ENCODE measurements around the gene TCL1A. TPM values are rescaled to one million over a fixed set of nuclear protein-coding genes. Genes with fewer than 3 reads are reported as not detected.

The TCL1A gene
- total RNA-seq, 1 experiment from 2014 or later = 1.1 TPM

GRCh38 chr14:95679148-95679815 lies 34.6 kb downstream of the TCL1A start (continued):
- TF ChIP-seq, protein P1, sequence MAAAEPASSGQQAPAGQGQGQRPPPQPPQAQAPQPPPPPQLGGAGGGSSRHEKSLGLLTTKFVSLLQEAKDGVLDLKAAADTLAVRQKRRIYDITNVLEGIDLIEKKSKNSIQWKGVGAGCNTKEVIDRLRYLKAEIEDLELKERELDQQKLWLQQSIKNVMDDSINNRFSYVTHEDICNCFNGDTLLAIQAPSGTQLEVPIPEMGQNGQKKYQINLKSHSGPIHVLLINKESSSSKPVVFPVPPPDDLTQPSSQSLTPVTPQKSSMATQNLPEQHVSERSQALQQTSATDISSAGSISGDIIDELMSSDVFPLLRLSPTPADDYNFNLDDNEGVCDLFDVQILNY (CRISPR knock-in tag; IDR thresholded peaks at IDR 0.05) = no peak
- no peak for TF ChIP-seq ZNF138 (CRISPR knock-in tag; conservative IDR thresholded peaks at IDR 0.05)
- TF ChIP-seq CREB1 (CRISPR knock-in tag; IDR thresholded peaks at IDR 0.05) = no peak
- TF ChIP-seq HMGA2 (CRISPR knock-in tag; IDR thresholded peaks at IDR 0.05) = no peak
- TF ChIP-seq GABPB1 (CRISPR knock-in tag; IDR thresholded peaks at IDR 0.05) = no peak
- no peak for TF ChIP-seq MAX (CRISPR knock-in tag; IDR thresholded peaks at IDR 0.05)
- no peak for TF ChIP-seq FOXK1 (CRISPR knock-in tag; IDR thresholded peaks at IDR 0.05)
- TF ChIP-seq GRHL2 (CRISPR knock-in tag; IDR thresholded peaks at IDR 0.05; ENCODE audit: insufficient replicate concordance, severe bottlenecking) = no peak
- TF ChIP-seq, protein P2, sequence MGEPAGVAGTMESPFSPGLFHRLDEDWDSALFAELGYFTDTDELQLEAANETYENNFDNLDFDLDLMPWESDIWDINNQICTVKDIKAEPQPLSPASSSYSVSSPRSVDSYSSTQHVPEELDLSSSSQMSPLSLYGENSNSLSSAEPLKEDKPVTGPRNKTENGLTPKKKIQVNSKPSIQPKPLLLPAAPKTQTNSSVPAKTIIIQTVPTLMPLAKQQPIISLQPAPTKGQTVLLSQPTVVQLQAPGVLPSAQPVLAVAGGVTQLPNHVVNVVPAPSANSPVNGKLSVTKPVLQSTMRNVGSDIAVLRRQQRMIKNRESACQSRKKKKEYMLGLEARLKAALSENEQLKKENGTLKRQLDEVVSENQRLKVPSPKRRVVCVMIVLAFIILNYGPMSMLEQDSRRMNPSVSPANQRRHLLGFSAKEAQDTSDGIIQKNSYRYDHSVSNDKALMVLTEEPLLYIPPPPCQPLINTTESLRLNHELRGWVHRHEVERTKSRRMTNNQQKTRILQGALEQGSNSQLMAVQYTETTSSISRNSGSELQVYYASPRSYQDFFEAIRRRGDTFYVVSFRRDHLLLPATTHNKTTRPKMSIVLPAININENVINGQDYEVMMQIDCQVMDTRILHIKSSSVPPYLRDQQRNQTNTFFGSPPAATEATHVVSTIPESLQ (CRISPR knock-in tag; IDR thresholded peaks at IDR 0.05) = no peak
- TF ChIP-seq, protein P3, sequence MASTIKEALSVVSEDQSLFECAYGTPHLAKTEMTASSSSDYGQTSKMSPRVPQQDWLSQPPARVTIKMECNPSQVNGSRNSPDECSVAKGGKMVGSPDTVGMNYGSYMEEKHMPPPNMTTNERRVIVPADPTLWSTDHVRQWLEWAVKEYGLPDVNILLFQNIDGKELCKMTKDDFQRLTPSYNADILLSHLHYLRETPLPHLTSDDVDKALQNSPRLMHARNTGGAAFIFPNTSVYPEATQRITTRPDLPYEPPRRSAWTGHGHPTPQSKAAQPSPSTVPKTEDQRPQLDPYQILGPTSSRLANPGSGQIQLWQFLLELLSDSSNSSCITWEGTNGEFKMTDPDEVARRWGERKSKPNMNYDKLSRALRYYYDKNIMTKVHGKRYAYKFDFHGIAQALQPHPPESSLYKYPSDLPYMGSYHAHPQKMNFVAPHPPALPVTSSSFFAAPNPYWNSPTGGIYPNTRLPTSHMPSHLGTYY (CRISPR knock-in tag; IDR thresholded peaks at IDR 0.05) = no peak
- TF ChIP-seq ZNF281 (CRISPR knock-in tag; IDR thresholded peaks at IDR 0.05) = no peak
- TF ChIP-seq, protein P4, sequence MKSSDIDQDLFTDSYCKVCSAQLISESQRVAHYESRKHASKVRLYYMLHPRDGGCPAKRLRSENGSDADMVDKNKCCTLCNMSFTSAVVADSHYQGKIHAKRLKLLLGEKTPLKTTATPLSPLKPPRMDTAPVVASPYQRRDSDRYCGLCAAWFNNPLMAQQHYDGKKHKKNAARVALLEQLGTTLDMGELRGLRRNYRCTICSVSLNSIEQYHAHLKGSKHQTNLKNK (CRISPR knock-in tag; IDR thresholded peaks at IDR 0.05) = no peak

DNA sequence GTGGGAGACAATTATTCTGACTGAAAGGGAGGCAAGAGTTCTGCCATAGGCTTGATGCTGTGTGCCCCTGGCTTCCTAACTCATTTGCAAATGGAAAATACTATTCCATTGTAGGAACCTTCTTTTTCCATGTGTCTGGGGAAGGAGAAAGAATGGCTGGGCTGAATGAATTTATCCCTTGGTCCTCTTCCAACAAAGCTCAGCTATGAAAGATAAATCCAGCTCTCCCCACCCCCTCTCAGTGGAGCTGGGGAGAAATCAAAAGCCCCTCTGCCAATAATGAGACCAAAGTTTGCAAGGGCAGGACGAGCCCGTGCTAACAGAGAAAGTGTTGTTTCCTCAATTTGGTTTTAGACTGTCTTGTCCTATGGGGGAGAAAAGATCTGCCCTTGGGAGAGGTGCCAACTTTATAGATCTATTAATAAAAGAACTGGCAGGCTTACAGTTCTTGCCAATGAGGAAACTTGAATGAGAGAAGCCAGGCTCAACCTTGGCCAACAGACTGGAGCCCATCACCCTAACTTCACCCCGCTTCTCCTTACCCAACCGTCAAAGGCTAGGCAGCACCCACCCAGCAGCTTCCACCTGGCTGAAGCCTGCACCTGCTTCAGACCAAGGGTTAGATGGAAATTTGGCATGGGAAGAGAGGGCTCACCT lies 36.6 kb downstream of the TCL1A start:
- peaks cover 11% of the 10 kb centered on the region for H3K36me3 Mint-ChIP-seq
- DNase-seq (ENCODE audit: low spot score) (no peak), ATAC-seq (no peak)
- ChIA-PET CTCF (no interaction called here), POLR2A (no interaction called here)
- no peak overlapping the region for H3K4me3 Mint-ChIP-seq
- peaks cover 18% of the 10 kb centered on the region for H3K27me3 Mint-ChIP-seq (ENCODE audit: low read depth)
- H3K9me3 Mint-ChIP-seq = peaks cover 27% of the 10 kb centered on the region
- peaks cover 22% of the 10 kb centered on the region for H3K4me1 Mint-ChIP-seq
- no peak overlapping the region for H3K27ac Mint-ChIP-seq
- TF ChIP-seq TEAD1 (CRISPR knock-in tag; IDR thresholded peaks at IDR 0.05) = no peak
- TF ChIP-seq ATF1 (CRISPR knock-in tag; IDR thresholded peaks at IDR 0.05) = no peak
- TF ChIP-seq FOXJ3 (CRISPR knock-in tag; IDR thresholded peaks at IDR 0.05; ENCODE audit: borderline replicate concordance) = no peak
- no peak for TF ChIP-seq ZNF423 (CRISPR knock-in tag; IDR thresholded peaks at IDR 0.05)
- TF ChIP-seq TCF7 (CRISPR knock-in tag; IDR thresholded peaks at IDR 0.05; ENCODE audit: low read depth) = no peak
- TF ChIP-seq, protein P5, sequence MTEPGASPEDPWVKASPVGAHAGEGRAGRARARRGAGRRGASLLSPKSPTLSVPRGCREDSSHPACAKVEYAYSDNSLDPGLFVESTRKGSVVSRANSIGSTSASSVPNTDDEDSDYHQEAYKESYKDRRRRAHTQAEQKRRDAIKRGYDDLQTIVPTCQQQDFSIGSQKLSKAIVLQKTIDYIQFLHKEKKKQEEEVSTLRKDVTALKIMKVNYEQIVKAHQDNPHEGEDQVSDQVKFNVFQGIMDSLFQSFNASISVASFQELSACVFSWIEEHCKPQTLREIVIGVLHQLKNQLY (CRISPR knock-in tag; IDR thresholded peaks at IDR 0.05) = no peak
- no peak for TF ChIP-seq CTCF (IDR thresholded peaks at IDR 0.05)
- no peak for TF ChIP-seq ZNF219 (CRISPR knock-in tag; IDR thresholded peaks at IDR 0.05; ENCODE audit: borderline replicate concordance)
- TF ChIP-seq RORB (CRISPR knock-in tag; IDR thresholded peaks at IDR 0.05) = no peak
- TF ChIP-seq CREM (CRISPR knock-in tag; IDR thresholded peaks at IDR 0.05) = no peak
- TF ChIP-seq TP53 (CRISPR knock-in tag; IDR thresholded peaks at IDR 0.05) = no peak
- TF ChIP-seq, protein P1 (CRISPR knock-in tag; IDR thresholded peaks at IDR 0.05) = no peak

All from WTC11 (cell line).